Fibroblast of lung (primary cell): ENCODE data around the gene DUSP9. TPM values are rescaled to one million over a fixed set of nuclear protein-coding genes. Genes with fewer than 3 reads are reported as not detected.

ENCODE experiments used
- DNase-seq, 2 donors: peaks; one replicate each; pipeline versions ENCODE4 v3.0.0 to v3.0.0-alpha.2; 2010; ENCODE audit warnings: low read depth in 2 of 2
- H2AFZ ChIP-seq: 2 replicates; pipeline ENCODE4 v1.5.1; 2012; ENCODE audit warnings: low read length, control low read depth, inconsistent platforms
- H3K27ac ChIP-seq: 2 replicates; pipeline ENCODE4 v1.5.1; 2011; ENCODE audit warnings: low read length, control low read depth; ENCODE audit not compliant: insufficient read depth
- H3K27me3 ChIP-seq: 2 replicates; pipeline ENCODE4 v1.5.1; 2011; ENCODE audit warnings: mild to moderate bottlenecking, low read length; ENCODE audit not compliant: control insufficient read depth, insufficient read depth
- H3K36me3 ChIP-seq: 2 replicates; pipeline ENCODE4 v1.5.1; 2011; ENCODE audit warnings: low read length; ENCODE audit not compliant: control insufficient read depth, insufficient read depth
- H3K4me1 ChIP-seq: 2 replicates; pipeline ENCODE4 v1.5.1; 2011; ENCODE audit warnings: low read length; ENCODE audit not compliant: control insufficient read depth, insufficient read depth; ENCODE audit errors: extremely low read depth
- H3K4me2 ChIP-seq: 2 replicates; pipeline ENCODE4 v1.5.1; 2011; ENCODE audit warnings: low read length, control low read depth; ENCODE audit not compliant: insufficient read depth; ENCODE audit errors: extremely low read depth
- H3K4me3 ChIP-seq, 4 experiments: fragments of 200-600 bp in 1 of 4; sonication (generic) in 1 of 4; replicated peaks in 1 of 4; 2 replicates each; pipeline ENCODE4 v1.5.1; 2011 to 2016; ENCODE audit warnings: low read length in 4 of 4, low read depth in 3 of 4, mild to moderate bottlenecking in 3 of 4, control low read depth in 2 of 4, inconsistent platforms in 1 of 4, mixed read lengths in 1 of 4; ENCODE audit not compliant: insufficient read depth in 1 of 4; ENCODE audit errors: control extremely low read depth in 1 of 4
- H3K79me2 ChIP-seq: 2 replicates; pipeline ENCODE4 v1.5.1; 2012; ENCODE audit warnings: mild to moderate bottlenecking, low read length, inconsistent platforms; ENCODE audit not compliant: control insufficient read depth, insufficient read depth
- H3K9ac ChIP-seq: 2 replicates; pipeline ENCODE4 v1.5.1; 2011; ENCODE audit warnings: mild to moderate bottlenecking, low read length, control low read depth; ENCODE audit not compliant: insufficient read depth
- H3K9me3 ChIP-seq: 2 replicates; pipeline ENCODE4 v1.5.1; 2012; ENCODE audit warnings: low read depth, low read length; ENCODE audit not compliant: control insufficient read depth, insufficient read depth
- H4K20me1 ChIP-seq: 2 replicates; pipeline ENCODE4 v1.5.1; 2011; ENCODE audit warnings: low read length; ENCODE audit not compliant: control insufficient read depth, insufficient read depth; ENCODE audit errors: extremely low read depth
- EZH2 ChIP-seq: IDR thresholded peaks from 2 replicates; pipeline ENCODE4 v1.5.1; 2012; ENCODE audit warnings: low read length, control low read depth, mild to moderate bottlenecking; ENCODE audit errors: missing control alignments
- polyA plus RNA-seq, 2 donors: library from polyadenylated mRNA; depleted of rRNA in 1 of 2; stranded (reverse) in 1 of 2; unstranded in 1 of 2; fragments of >200 nt; gene quantifications; 2 replicates each; pipeline ENCODE4 v1.2.1, GENCODE V29; 2011 to 2012; ENCODE audit warnings: missing spikeins in 1 of 2
- total RNA-seq: library from RNA; depleted of rRNA; stranded (reverse); fragments of >200 nt; gene quantifications from 2 replicates; pipeline ENCODE4 v1.2.1, GENCODE V29; 2014
- TF ChIP-seq, protein P1 (sequence below), 2 donors: IDR thresholded peaks in 1 of 2; conservative IDR thresholded peaks in 1 of 2; 1 replicate in 1 of 2; 2 replicates in 1 of 2; pipeline ENCODE4 v1.5.1; 2011 to 2012; ENCODE audit warnings: low read length in 2 of 2, control low read depth in 1 of 2, inconsistent platforms in 1 of 2, low read depth in 1 of 2, mild to moderate bottlenecking in 1 of 2

The DUSP9 gene
- total and polyA plus RNA-seq, 2 donors (not counting 1 experiment from before 2014, with no cell fraction given), result not detected

DNA sequence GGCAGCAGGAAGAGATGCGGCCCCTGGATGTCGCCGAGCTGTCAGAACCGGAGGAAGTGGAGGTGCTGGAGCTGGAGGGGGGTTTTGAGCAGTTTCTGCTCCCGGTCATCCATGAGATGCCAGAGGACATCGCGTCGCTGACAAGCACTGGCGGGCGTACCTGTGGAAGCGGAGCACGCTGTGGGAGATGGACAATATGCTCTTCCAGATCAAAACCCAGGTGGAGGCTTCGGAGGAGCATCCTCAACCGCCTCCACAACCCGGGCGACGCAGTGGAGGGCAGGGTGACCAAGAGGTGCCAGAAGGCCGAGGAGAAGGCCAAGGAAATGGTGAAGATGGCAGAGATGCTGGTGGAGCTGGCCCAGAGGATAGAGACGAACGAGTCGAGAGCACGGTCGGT is 40.5 kb upstream of the DUSP9 start:
- H3K9ac ChIP-seq, result no peak overlapping the region
- H3K36me3 ChIP-seq, result no peaks in the 10 kb centered on the region
- no peak overlapping the region for H3K4me2 ChIP-seq
- TF ChIP-seq EZH2, result no peak
- TF ChIP-seq, protein P1, sequence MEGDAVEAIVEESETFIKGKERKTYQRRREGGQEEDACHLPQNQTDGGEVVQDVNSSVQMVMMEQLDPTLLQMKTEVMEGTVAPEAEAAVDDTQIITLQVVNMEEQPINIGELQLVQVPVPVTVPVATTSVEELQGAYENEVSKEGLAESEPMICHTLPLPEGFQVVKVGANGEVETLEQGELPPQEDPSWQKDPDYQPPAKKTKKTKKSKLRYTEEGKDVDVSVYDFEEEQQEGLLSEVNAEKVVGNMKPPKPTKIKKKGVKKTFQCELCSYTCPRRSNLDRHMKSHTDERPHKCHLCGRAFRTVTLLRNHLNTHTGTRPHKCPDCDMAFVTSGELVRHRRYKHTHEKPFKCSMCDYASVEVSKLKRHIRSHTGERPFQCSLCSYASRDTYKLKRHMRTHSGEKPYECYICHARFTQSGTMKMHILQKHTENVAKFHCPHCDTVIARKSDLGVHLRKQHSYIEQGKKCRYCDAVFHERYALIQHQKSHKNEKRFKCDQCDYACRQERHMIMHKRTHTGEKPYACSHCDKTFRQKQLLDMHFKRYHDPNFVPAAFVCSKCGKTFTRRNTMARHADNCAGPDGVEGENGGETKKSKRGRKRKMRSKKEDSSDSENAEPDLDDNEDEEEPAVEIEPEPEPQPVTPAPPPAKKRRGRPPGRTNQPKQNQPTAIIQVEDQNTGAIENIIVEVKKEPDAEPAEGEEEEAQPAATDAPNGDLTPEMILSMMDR (conservative IDR thresholded peaks at IDR 0.05 in 1 of 2, IDR thresholded peaks at IDR 0.05 in 1 of 2; ENCODE audit: low read depth in 1 of 2, low read length in 2 of 2), result no peak
- no peaks in the 10 kb centered on the region for H3K9me3 ChIP-seq
- no peak overlapping the region for H2AFZ ChIP-seq
- H3K79me2 ChIP-seq, result no peaks in the 10 kb centered on the region
- no peaks in the 10 kb centered on the region for H3K27me3 ChIP-seq
- no peaks in the 10 kb centered on the region for H3K4me1 ChIP-seq
- H3K4me3 ChIP-seq, result no peak overlapping the region
- no peak overlapping the region for H3K27ac ChIP-seq
- no peaks in the 10 kb centered on the region for H4K20me1 ChIP-seq
- no peak for DNase-seq

DNA sequence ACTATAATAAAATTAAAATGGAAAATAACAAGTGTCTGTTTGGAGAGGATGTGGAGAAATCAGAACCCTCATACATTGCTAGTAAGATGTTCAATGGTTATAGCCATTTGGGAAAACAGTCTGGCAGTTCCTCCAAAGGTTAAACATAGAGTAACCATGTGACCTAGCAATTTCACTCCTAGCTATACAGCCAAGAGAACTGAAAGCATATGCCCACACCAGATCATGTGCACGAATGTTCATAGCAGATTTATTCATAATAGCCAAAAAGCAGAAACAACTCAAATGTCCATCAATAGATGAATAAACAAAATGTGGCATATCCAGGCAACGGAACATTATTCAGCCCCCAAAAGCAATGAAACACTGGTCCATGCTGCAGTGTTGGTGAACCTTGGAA is 38.6 kb upstream of the DUSP9 start:
- Histone ChIP-seq H3K4me2 (no peak overlapping the region), H3K9ac (no peak overlapping the region), H3K27me3 (no peaks in the 10 kb centered on the region), H3K9me3 (no peaks in the 10 kb centered on the region), H3K27ac (no peak overlapping the region), H3K36me3 (no peaks in the 10 kb centered on the region), H2AFZ (no peak overlapping the region), H3K4me1 (no peaks in the 10 kb centered on the region), H4K20me1 (no peaks in the 10 kb centered on the region), H3K4me3 (no peak overlapping the region), H3K79me2 (no peaks in the 10 kb centered on the region)
- TF ChIP-seq, protein P1 (conservative IDR thresholded peaks at IDR 0.05 in 1 of 2, IDR thresholded peaks at IDR 0.05 in 1 of 2; ENCODE audit: low read depth in 1 of 2, low read length in 2 of 2), result no peak
- no peak for TF ChIP-seq EZH2
- no peak for DNase-seq

DNA sequence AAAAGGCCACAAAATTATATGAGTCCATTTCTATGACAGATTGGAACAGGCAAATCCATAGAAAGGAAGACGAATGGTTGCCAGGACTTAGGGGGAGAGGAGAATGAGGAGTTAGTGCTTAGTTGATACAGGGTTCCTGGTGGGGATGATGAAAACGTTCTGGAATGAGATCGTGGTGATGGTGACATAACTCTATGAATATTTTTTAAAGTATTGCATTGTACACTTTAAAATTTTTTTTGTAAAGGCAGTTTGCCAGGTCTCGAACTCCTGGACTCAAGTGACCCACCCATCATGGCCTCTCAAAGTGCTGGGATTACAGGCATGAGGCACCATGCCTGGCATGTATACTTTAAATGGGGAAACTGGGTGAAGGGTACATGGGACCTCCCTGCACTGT is 38.2 kb upstream of the DUSP9 start:
- Histone ChIP-seq H3K27me3 (no peaks in the 10 kb centered on the region), H3K4me1 (no peaks in the 10 kb centered on the region), H2AFZ (no peak overlapping the region), H3K4me3 (no peak overlapping the region), H4K20me1 (no peaks in the 10 kb centered on the region), H3K9ac (no peak overlapping the region), H3K9me3 (no peaks in the 10 kb centered on the region), H3K79me2 (no peaks in the 10 kb centered on the region), H3K27ac (no peak overlapping the region), H3K36me3 (no peaks in the 10 kb centered on the region), H3K4me2 (no peak overlapping the region)
- TF ChIP-seq, protein P1 (conservative IDR thresholded peaks at IDR 0.05 in 1 of 2, IDR thresholded peaks at IDR 0.05 in 1 of 2; ENCODE audit: low read depth in 1 of 2, low read length in 2 of 2), result no peak
- no peak for TF ChIP-seq EZH2
- DNase-seq, result peak; percentile 11 to 17
